ENCODE measurements around the gene GPR89B. TPM values are rescaled to one million over a fixed set of nuclear protein-coding genes. Genes with fewer than 3 reads are reported as not detected.
A peak's percentile ranks its signal among the peaks of the same experiment; 100 is the strongest.
"Not testable (repeated sequence)": the region's sequence is repeated elsewhere in the genome, so short reads cannot be mapped to it uniquely, and the experiment has no call there.

Gene GPR89B
- total RNA-seq (25.4 TPM), polyA plus RNA-seq (ENCODE audit: insufficient read depth in 1 of 8, insufficient read length in 8 of 8, low replicate concordance in 1 of 8) (10 to 100 TPM; 16.0 to 20.7 (median 17.3) TPM)
- long read RNA-seq, donor 1, partial matches to known transcripts: 0 of 1 reads
- long read RNA-seq, donor 1, other reads (novel, unspliced or antisense): 0 of 1 reads
- long read RNA-seq, donor 2: 0 reads
- long read RNA-seq, donor 3: 0 reads
- long read RNA-seq, donor 4, partial matches to known transcripts: 0 of 2 reads
- long read RNA-seq, donor 4, other reads (novel, unspliced or antisense): 0 of 2 reads
- long read RNA-seq, donor 5, transcript GPR89B-201 (14 exons, 1,934 nt): major isoform, 7 of 7 reads
- long read RNA-seq, donor 5, partial matches to known transcripts: 0 of 7 reads
- long read RNA-seq, donor 5, other reads (novel, unspliced or antisense): 0 of 7 reads
- long read RNA-seq, donor 6, transcript GPR89B-201 (14 exons, 1,934 nt): major isoform, 5 of 5 reads
- long read RNA-seq, donor 6, partial matches to known transcripts: 0 of 5 reads
- long read RNA-seq, donor 6, other reads (novel, unspliced or antisense): 0 of 5 reads
- long read RNA-seq, donor 7, partial matches to known transcripts: 0 of 4 reads
- long read RNA-seq, donor 7, other reads (novel, unspliced or antisense): 0 of 4 reads
- long read RNA-seq, donor 8, partial matches to known transcripts: 0 of 1 reads
- long read RNA-seq, donor 8, other reads (novel, unspliced or antisense): 0 of 1 reads
- long read RNA-seq, donor 9, partial matches to known transcripts: 0 of 4 reads
- long read RNA-seq, donor 9, other reads (novel, unspliced or antisense): 0 of 4 reads
- long read RNA-seq, donor 10, partial matches to known transcripts: 0 of 5 reads
- long read RNA-seq, donor 10, other reads (novel, unspliced or antisense): 0 of 5 reads
- long read RNA-seq, donor 11, transcript GPR89B-201 (14 exons, 1,934 nt): major isoform, 7 of 7 reads
- long read RNA-seq, donor 11, partial matches to known transcripts: 0 of 7 reads
- long read RNA-seq, donor 11, other reads (novel, unspliced or antisense): 0 of 7 reads

- Histone ChIP-seq H3K27ac (ENCODE audit: low read length) (peak within 1 kb of the TSS; percentile 81), H3K4me3 (ENCODE audit: low read length) (peak within 1 kb of the TSS; percentile 67)
- not testable (repeated sequence) for H3K27me3 ChIP-seq (ENCODE audit: control insufficient read depth, insufficient read depth, low read length); H3K9me3 ChIP-seq (replicated peaks; ENCODE audit: control insufficient read depth, low read depth, low read length); H3K4me1 ChIP-seq (ENCODE audit: control insufficient read depth, insufficient read depth, low read length); H3K36me3 ChIP-seq (ENCODE audit: control insufficient read depth, insufficient read depth, low read length)
- DNase-seq: peak; percentile 93
- WGBS (ENCODE audit: insufficient coverage): 0% methylated on average over 27 of the region's 72 CpGs
Observed at GRCh38 chr1:147928236-147929132, at the start of gene GPR89B. Gene GPR89B, plus strand, starts transcription at chr1:147928420. Its CDS starts 117 bp downstream, at chr1:147928537.

DNA sequence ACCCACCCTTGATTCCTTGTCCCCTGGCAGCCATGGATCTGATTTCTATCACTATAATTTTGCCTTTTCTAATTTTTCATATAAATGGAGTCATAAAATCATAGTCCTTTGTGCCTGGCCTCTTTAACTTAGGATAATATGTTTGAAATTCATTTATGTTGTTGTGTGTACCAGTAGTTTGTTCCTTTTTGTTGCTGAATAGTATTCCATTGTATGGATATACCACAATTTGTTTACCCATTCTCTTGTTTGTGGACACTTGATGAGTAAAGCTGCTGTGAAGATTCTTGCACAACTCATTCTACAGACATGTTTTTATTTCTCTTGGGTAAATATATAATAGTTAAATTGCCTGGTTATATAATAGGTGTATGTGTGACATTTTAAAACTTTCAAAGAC, 48.3 kb upstream of the GPR89B start:
- H3K27me3 ChIP-seq (ENCODE audit: control insufficient read depth, insufficient read depth, low read length): no peaks in the 10 kb centered on the region
- peaks cover 3% of the 10 kb centered on the region for H3K9me3 ChIP-seq (replicated peaks; ENCODE audit: control insufficient read depth, low read depth, low read length)
- H3K36me3 ChIP-seq (ENCODE audit: control insufficient read depth, insufficient read depth, low read length): no peaks in the 10 kb centered on the region
- no peak overlapping the region for H3K4me3 ChIP-seq (ENCODE audit: low read length)
- H3K27ac ChIP-seq (ENCODE audit: low read length): no peak overlapping the region
- H3K4me1 ChIP-seq (ENCODE audit: control insufficient read depth, insufficient read depth, low read length): no peaks in the 10 kb centered on the region
- DNase-seq: no peak

DNA sequence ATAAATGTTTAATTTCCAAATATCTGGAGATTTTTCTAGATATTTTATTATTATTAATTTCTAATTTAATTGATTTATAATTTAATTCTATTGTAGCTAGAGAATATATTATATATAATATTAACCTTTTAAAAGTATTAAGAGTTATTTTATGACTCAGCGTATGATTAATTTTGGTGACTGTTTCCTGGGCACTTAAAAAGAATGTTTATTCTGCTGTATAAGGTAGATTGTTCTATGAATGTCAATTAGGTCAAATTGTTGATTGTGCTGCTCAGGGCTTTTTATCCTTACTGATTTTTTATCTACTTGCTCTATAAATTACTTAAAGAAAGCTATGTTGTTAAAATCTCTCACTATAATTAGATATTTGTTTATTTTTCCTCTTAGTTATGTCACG, 45.7 kb upstream of the GPR89B start:
- H3K27me3 ChIP-seq (ENCODE audit: control insufficient read depth, insufficient read depth, low read length): no peaks in the 10 kb centered on the region
- no peaks in the 10 kb centered on the region for H3K4me1 ChIP-seq (ENCODE audit: control insufficient read depth, insufficient read depth, low read length)
- H3K36me3 ChIP-seq (ENCODE audit: control insufficient read depth, insufficient read depth, low read length): no peaks in the 10 kb centered on the region
- no peak for DNase-seq
- WGBS (ENCODE audit: insufficient coverage): no CpG with 5 or more reads among the region's 2 CpGs
- H3K9me3 ChIP-seq (replicated peaks; ENCODE audit: control insufficient read depth, low read depth, low read length): peaks cover 3% of the 10 kb centered on the region
- H3K27ac ChIP-seq (ENCODE audit: low read length): no peak overlapping the region
- no peak overlapping the region for H3K4me3 ChIP-seq (ENCODE audit: low read length)

DNA sequence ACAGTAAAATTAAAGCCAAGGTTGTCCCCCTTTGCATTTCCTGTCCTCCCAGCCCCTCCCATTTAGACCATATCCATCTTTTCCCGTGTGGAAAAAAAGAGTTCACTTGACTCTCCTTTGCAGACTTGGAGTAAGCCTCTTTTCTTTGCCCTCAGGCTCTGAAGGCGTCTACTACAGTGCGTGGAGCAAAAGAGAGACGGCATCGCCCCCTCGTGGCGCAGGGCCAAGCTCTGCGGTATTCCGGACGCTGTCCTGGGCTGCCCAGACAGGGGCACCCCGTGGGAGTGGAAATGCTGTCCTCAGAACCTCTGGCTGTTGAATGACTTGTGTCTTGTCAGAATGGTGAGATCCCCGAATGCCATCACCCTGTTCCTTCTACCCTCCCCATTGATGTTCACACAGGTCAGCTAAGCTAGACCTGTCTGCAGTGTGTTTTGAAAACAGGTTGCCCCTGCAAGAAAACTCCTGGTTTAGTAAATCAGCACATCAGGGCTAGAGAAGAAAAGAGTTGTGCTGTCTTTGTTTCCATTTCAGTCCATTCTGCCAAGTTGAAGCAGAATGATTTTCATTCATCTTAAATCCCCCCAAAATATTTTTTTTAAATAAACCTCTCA, 37.9 kb upstream of the GPR89B start:
- WGBS (ENCODE audit: insufficient coverage): 0% methylated on average over 8 of the region's 12 CpGs

DNA sequence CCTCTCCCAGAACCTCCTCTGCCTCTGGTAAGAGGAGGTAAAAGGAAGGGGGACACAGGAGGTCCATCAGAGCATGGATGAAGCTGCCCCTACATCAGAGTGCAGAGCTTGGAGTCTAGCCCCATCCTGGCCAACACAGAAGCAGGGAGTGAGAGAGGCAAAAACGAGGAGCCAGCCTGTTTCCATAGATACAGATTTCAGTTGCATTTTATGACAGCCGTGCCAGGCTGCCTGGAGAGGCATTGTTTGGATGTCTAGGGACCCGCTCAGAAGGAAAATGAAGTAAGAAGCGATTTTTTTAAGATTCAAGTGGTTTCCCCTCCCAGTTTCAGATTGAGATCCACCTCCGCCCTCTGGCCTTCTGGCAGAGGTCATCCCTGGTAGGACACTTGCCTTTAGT, 37.1 kb upstream of the GPR89B start:
- no peak for DNase-seq
- WGBS (ENCODE audit: insufficient coverage): 62% methylated on average over 5 of the region's 5 CpGs
- no peak overlapping the region for H3K4me3 ChIP-seq (ENCODE audit: low read length)
- no peaks in the 10 kb centered on the region for H3K36me3 ChIP-seq (ENCODE audit: control insufficient read depth, insufficient read depth, low read length)
- H3K9me3 ChIP-seq (replicated peaks; ENCODE audit: control insufficient read depth, low read depth, low read length): no peaks in the 10 kb centered on the region
- H3K27ac ChIP-seq (ENCODE audit: low read length): no peak overlapping the region
- peaks cover 5% of the 10 kb centered on the region for H3K27me3 ChIP-seq (ENCODE audit: control insufficient read depth, insufficient read depth, low read length)
- peaks cover 7% of the 10 kb centered on the region for H3K4me1 ChIP-seq (ENCODE audit: control insufficient read depth, insufficient read depth, low read length)

More for the DNA sequence above, 37.9 kb upstream of the GPR89B start:
- no peaks in the 10 kb centered on the region for H3K9me3 ChIP-seq (replicated peaks; ENCODE audit: control insufficient read depth, low read depth, low read length)
- no peak overlapping the region for H3K4me3 ChIP-seq (ENCODE audit: low read length)
- H3K36me3 ChIP-seq (ENCODE audit: control insufficient read depth, insufficient read depth, low read length): no peaks in the 10 kb centered on the region
- H3K4me1 ChIP-seq (ENCODE audit: control insufficient read depth, insufficient read depth, low read length): peaks cover 7% of the 10 kb centered on the region
- peak; percentile 51 for DNase-seq
- peaks cover 5% of the 10 kb centered on the region for H3K27me3 ChIP-seq (ENCODE audit: control insufficient read depth, insufficient read depth, low read length)
- no peak overlapping the region for H3K27ac ChIP-seq (ENCODE audit: low read length)

- Histone ChIP-seq H3K27me3 (ENCODE audit: control insufficient read depth, insufficient read depth, low read length) (peaks cover 5% of the 10 kb centered on the region), H3K4me1 (ENCODE audit: control insufficient read depth, insufficient read depth, low read length) (peaks cover 14% of the 10 kb centered on the region), H3K27ac (ENCODE audit: low read length) (no peak overlapping the region), H3K36me3 (ENCODE audit: control insufficient read depth, insufficient read depth, low read length) (no peaks in the 10 kb centered on the region), H3K9me3 (replicated peaks; ENCODE audit: control insufficient read depth, low read depth, low read length) (no peaks in the 10 kb centered on the region), H3K4me3 (ENCODE audit: low read length) (no peak overlapping the region)
- peak; percentile 16 for DNase-seq
- 20% methylated on average over 3 of the region's 5 CpGs for WGBS (ENCODE audit: insufficient coverage)
Observed at GRCh38 chr1:147892216-147892615, 36.0 kb upstream of the GPR89B start.

GRCh38 chr1:147892731-147893214, 35.4 kb upstream of the GPR89B start:
- Histone ChIP-seq H3K27ac (ENCODE audit: low read length) (no peak overlapping the region), H3K27me3 (ENCODE audit: control insufficient read depth, insufficient read depth, low read length) (peaks cover 5% of the 10 kb centered on the region), H3K9me3 (replicated peaks; ENCODE audit: control insufficient read depth, low read depth, low read length) (no peaks in the 10 kb centered on the region), H3K36me3 (ENCODE audit: control insufficient read depth, insufficient read depth, low read length) (no peaks in the 10 kb centered on the region), H3K4me1 (ENCODE audit: control insufficient read depth, insufficient read depth, low read length) (peaks cover 19% of the 10 kb centered on the region), H3K4me3 (ENCODE audit: low read length) (no peak overlapping the region)
- DNase-seq: peak; percentile 77
- no CpG with 5 or more reads among the region's 1 CpG for WGBS (ENCODE audit: insufficient coverage)

DNA sequence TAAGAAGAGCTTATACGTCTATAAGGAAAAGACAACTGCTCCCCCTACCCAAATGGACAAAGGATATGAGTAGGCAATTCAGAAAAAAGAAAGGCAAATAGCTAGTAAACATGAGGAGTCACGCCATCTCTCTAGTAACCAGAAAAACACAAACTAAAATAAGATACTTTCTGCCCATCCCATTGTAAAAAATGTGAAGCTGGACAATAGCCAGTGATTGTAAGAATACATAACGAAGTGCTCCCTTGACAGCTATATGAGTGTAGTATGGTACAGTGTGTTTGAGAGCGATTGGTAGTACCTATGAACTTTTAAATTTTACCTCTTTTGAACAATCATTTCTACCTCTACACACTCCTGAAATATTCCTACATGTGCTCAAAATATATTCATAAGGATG, 33.1 kb upstream of the GPR89B start:
- no peak overlapping the region for H3K27ac ChIP-seq (ENCODE audit: low read length)
- H3K4me3 ChIP-seq (ENCODE audit: low read length): no peak overlapping the region
- H3K9me3 ChIP-seq (replicated peaks; ENCODE audit: control insufficient read depth, low read depth, low read length): no peaks in the 10 kb centered on the region
- peaks cover 21% of the 10 kb centered on the region for H3K4me1 ChIP-seq (ENCODE audit: control insufficient read depth, insufficient read depth, low read length)
- peaks cover 2% of the 10 kb centered on the region for H3K27me3 ChIP-seq (ENCODE audit: control insufficient read depth, insufficient read depth, low read length)
- WGBS (ENCODE audit: insufficient coverage): no CpG with 5 or more reads among the region's 4 CpGs
- DNase-seq: peak; percentile 16
- H3K36me3 ChIP-seq (ENCODE audit: control insufficient read depth, insufficient read depth, low read length): no peaks in the 10 kb centered on the region

- no peak overlapping the region for H3K27ac ChIP-seq (ENCODE audit: low read length)
- 57% methylated on average over 3 of the region's 8 CpGs for WGBS (ENCODE audit: insufficient coverage)
- DNase-seq: peak; percentile 26
Observed at GRCh38 chr1:147897029-147897752, 31.0 kb upstream of the GPR89B start.

More at GRCh38 chr1:147897029-147897752, 31.0 kb upstream of the GPR89B start:
- no peaks in the 10 kb centered on the region for H3K27me3 ChIP-seq (ENCODE audit: control insufficient read depth, insufficient read depth, low read length)
- no peaks in the 10 kb centered on the region for H3K36me3 ChIP-seq (ENCODE audit: control insufficient read depth, insufficient read depth, low read length)
- no peak overlapping the region for H3K4me3 ChIP-seq (ENCODE audit: low read length)
- peaks cover 19% of the 10 kb centered on the region for H3K4me1 ChIP-seq (ENCODE audit: control insufficient read depth, insufficient read depth, low read length)
- no peaks in the 10 kb centered on the region for H3K9me3 ChIP-seq (replicated peaks; ENCODE audit: control insufficient read depth, low read depth, low read length)

Measured in muscle of leg (tissue), 16 donors.